DMS 273 treated with DMSO at 0.1 percent for 48 hours (cell line): ENCODE measurements around the gene CDH2.

Experiments
- DNase-seq: peaks from one replicate; lab custom pipeline; 2025; lab: John Stamatoyannopoulos, UW

The CDH2 gene

GRCh38 chr18:28176948-28177827 lies at the start of gene CDH2:
TSS of gene CDH2 (minus strand) at chr18:28177130. CDS start at chr18:28177022, 108 bp downstream.
- DNase-seq = peak; percentile 51

- DNase-seq = no peak
Measured at GRCh38 chr18:28212060-28212459, 35.1 kb upstream of the CDH2 start.

GRCh38 chr18:28208712-28209265 lies 31.9 kb upstream of the CDH2 start:
- no peak for DNase-seq

- DNase-seq = no peak
Measured at GRCh38 chr18:28208268-28208667, 31.3 kb upstream of the CDH2 start.

GRCh38 chr18:28204154-28204553 lies 27.2 kb upstream of the CDH2 start:
- no peak for DNase-seq

GRCh38 chr18:28201056-28201455 lies 24.1 kb upstream of the CDH2 start:
- no peak for DNase-seq

- no peak for DNase-seq
Measured at GRCh38 chr18:28198620-28199019, 21.7 kb upstream of the CDH2 start.

GRCh38 chr18:28193177-28193778 lies 16.3 kb upstream of the CDH2 start:
- DNase-seq = no peak

- no peak for DNase-seq
Measured at GRCh38 chr18:28189400-28190239, 12.7 kb upstream of the CDH2 start.

- no peak for DNase-seq
Measured at GRCh38 chr18:28185121-28185520, 8.2 kb upstream of the CDH2 start.

- DNase-seq = no peak
Measured at GRCh38 chr18:28183418-28184078, 6.6 kb upstream of the CDH2 start.

GRCh38 chr18:28181616-28182015 lies 4.7 kb upstream of the CDH2 start:
- no peak for DNase-seq

GRCh38 chr18:28178720-28179119 lies 1.8 kb upstream of the CDH2 start:
- DNase-seq = no peak

GRCh38 chr18:28177828-28178635 lies 1.1 kb upstream of the CDH2 start:
- DNase-seq = no peak

GRCh38 chr18:28176698-28176947 lies 307 bp downstream of the CDH2 start:
- DNase-seq = no peak

GRCh38 chr18:28175930-28176697 lies 816 bp downstream of the CDH2 start:
- DNase-seq = no peak

GRCh38 chr18:28175150-28175929 lies 1.6 kb downstream of the CDH2 start:
- no peak for DNase-seq

GRCh38 chr18:28174181-28174905 lies 2.6 kb downstream of the CDH2 start:
- no peak for DNase-seq

- DNase-seq = no peak
Measured at GRCh38 chr18:28171837-28172236, 5.1 kb downstream of the CDH2 start.
